Activated CD8-positive, alpha-beta T cell treated with anti-CD3 and anti-CD28 coated beads for 36 hours (primary cell): ENCODE results near the gene NTS. TPM values are rescaled to one million over a fixed set of nuclear protein-coding genes. Genes with fewer than 3 reads are reported as not detected.
A peak's percentile ranks its signal among the peaks of the same experiment; 100 is the strongest.

Experiments used
- ATAC-seq: fragments of 200-7000 bp; cut with Tn5 transposase; one replicate; pipeline ENCODE4 v1.10.0; 2021; ENCODE audit warnings: mild to moderate bottlenecking, moderate library complexity
- CTCF ChIA-PET: fragments of 350-600 bp; sonication (Branson Sonifier 250); formaldehyde crosslinking; loops from one replicate; lab custom pipeline; 2021; ENCODE audit warnings: antibody characterized with exemption; lab: Charles Lee
- POLR2A ChIA-PET: fragments of 350-600 bp; sonication (Branson Sonifier 250); formaldehyde crosslinking; loops from one replicate; lab custom pipeline; 2021; ENCODE audit warnings: antibody characterized with exemption; lab: Charles Lee
- DNase-seq: peaks from one replicate; pipeline ENCODE4 v3.0.0-alpha.2; 2020
- H3K27ac Mint-ChIP-seq: one replicate; pipeline ENCODE4 v1.8.0; 2021; ENCODE audit warnings: mild to moderate bottlenecking, mixed read lengths
- H3K27me3 Mint-ChIP-seq: one replicate; pipeline ENCODE4 v1.8.0; 2021; ENCODE audit warnings: mixed read lengths
- H3K36me3 Mint-ChIP-seq: one replicate; pipeline ENCODE4 v1.8.0; 2021; ENCODE audit warnings: low read depth, mixed read lengths
- H3K4me1 Mint-ChIP-seq: one replicate; pipeline ENCODE4 v1.8.0; 2021; ENCODE audit warnings: low read depth, mixed read lengths
- H3K4me3 Mint-ChIP-seq: one replicate; pipeline ENCODE4 v1.8.0; 2021; ENCODE audit warnings: mild to moderate bottlenecking, moderate library complexity, mixed read lengths
- H3K9me3 Mint-ChIP-seq: one replicate; pipeline ENCODE4 v1.8.0; 2021; ENCODE audit warnings: mixed read lengths
- CTCF ChIP-seq: fragments of 200-600 bp; IDR thresholded peaks from one replicate; pipeline ENCODE4 v1.8.0; 2022; ENCODE audit warnings: antibody characterized with exemption, mild to moderate bottlenecking
- intact Hi-C: fragments of 100-400 bp; cut with micrococcal nuclease; formaldehyde crosslinking; loops from one replicate; pipeline ENCODE4 v1.10.0; 2022
- total RNA-seq, 2 experiments: library from RNA; stranded (reverse); gene quantifications; one replicate each; pipeline ENCODE4 v1.2.3, GENCODE V29; 2021

Gene NTS
- total RNA-seq: not detected

GRCh38 chr12:85874031-85874461 is at the start of gene NTS:
Gene NTS (plus strand): TSS chr12:85874295. CDS start chr12:85874404, 109 bp downstream.
- ChIA-PET POLR2A (no interaction called here), CTCF (no interaction called here)
- H3K4me1 Mint-ChIP-seq: no peaks in the 10 kb centered on the region
- H3K4me3 Mint-ChIP-seq: no peak within 1 kb of the TSS
- ATAC-seq (peak; percentile 37), DNase-seq (no peak)
- intact Hi-C loops: loop anchor here (5.0 kb wide), 2 partner anchors 297 to 407 kb away; no protein-coding TSS in a partner anchor
- no peaks in the 10 kb centered on the region for H3K27me3 Mint-ChIP-seq
- H3K36me3 Mint-ChIP-seq: no peaks in the 10 kb centered on the region
- no peaks in the 10 kb centered on the region for H3K9me3 Mint-ChIP-seq
- no peak for TF ChIP-seq CTCF
- H3K27ac Mint-ChIP-seq: no peak within 1 kb of the TSS

DNA sequence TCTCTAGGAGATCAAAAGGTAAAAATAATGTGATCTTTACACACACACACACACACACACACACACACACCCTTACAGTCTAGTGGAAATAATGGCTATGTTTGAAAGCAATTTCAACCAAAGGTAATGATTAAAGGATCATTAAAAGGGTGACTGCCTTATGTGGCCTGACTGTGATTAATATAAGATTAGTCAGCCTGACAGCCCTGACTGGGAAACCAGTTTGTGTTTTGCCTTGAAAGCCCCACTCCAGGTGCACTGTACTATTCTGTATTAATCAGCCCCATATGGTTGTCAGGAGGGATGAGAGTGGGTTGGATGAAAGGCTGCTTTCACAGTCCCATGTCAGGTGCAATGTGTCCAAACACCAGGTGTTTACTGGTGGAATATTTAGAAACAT is 48.3 kb upstream of the NTS start:
- ATAC-seq (no peak), DNase-seq (no peak)
- ChIA-PET CTCF (no interaction called here), POLR2A (no interaction called here)
- no peak for TF ChIP-seq CTCF
- Mint-ChIP-seq H3K4me3 (no peak overlapping the region), H3K9me3 (no peaks in the 10 kb centered on the region), H3K36me3 (no peaks in the 10 kb centered on the region), H3K4me1 (no peaks in the 10 kb centered on the region), H3K27ac (no peak overlapping the region), H3K27me3 (no peaks in the 10 kb centered on the region)
- intact Hi-C loops: no loop called here

- Mint-ChIP-seq H3K27me3 (no peaks in the 10 kb centered on the region), H3K9me3 (no peaks in the 10 kb centered on the region), H3K27ac (no peak overlapping the region), H3K4me3 (no peak overlapping the region), H3K36me3 (no peaks in the 10 kb centered on the region), H3K4me1 (no peaks in the 10 kb centered on the region)
- no peak for ATAC-seq
- ChIA-PET CTCF (no interaction called here), POLR2A (no interaction called here)
- TF ChIP-seq CTCF: no peak
- intact Hi-C loops: no loop called here
- DNase-seq: no peak
Measured at GRCh38 chr12:85828576-85828975, 45.5 kb upstream of the NTS start.

GRCh38 chr12:85829391-85829790 is 44.7 kb upstream of the NTS start:
- no peak for ATAC-seq
- Mint-ChIP-seq H3K36me3 (no peaks in the 10 kb centered on the region), H3K9me3 (no peaks in the 10 kb centered on the region), H3K4me1 (no peaks in the 10 kb centered on the region), H3K27ac (no peak overlapping the region), H3K4me3 (no peak overlapping the region), H3K27me3 (no peaks in the 10 kb centered on the region)
- CTCF ChIA-PET: no interaction called here
- POLR2A ChIA-PET: no interaction called here
- intact Hi-C loops: no loop called here
- TF ChIP-seq CTCF: no peak
- no peak for DNase-seq

DNA sequence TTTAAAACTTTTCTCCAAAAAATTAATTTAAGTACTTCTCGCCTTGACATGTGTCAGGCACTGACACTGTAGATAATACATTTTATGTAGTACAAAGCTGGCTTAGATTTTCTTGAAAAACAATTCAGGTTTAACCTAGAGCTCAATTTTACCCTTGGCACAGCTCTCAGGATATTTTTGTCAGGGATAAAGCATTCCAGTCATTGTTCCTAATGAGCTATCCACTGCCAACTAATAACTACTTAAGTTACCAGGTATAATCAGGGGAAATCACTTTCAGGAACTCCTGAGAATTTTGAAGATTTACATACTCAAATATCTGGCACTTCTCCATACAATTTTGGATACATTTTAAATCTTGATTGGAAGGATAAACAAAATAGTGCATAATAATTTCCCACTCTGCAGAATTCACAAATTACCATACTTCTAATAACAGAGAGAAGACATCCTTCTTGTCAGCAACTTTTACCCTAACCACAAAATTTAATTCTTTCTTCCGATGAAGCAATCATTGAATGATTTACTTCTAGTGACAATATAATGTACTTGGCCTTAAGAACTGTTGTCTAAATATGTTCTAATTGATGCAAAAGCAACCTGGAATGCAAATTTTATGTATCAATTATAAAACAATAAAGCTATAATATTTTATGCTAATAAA is 42.6 kb upstream of the NTS start:
- H3K4me1 Mint-ChIP-seq: no peaks in the 10 kb centered on the region
- H3K36me3 Mint-ChIP-seq: no peaks in the 10 kb centered on the region
- DNase-seq: no peak
- no peak for TF ChIP-seq CTCF
- intact Hi-C loops: no loop called here
- no peak overlapping the region for H3K4me3 Mint-ChIP-seq
- H3K9me3 Mint-ChIP-seq: no peaks in the 10 kb centered on the region
- H3K27ac Mint-ChIP-seq: no peak overlapping the region
- no peaks in the 10 kb centered on the region for H3K27me3 Mint-ChIP-seq
- CTCF ChIA-PET: no interaction called here
- POLR2A ChIA-PET: no interaction called here
- no peak for ATAC-seq
